Endothelial cell of umbilical vein (primary cell): ENCODE data around the gene KCNIP3. TPM values are rescaled to one million over a fixed set of nuclear protein-coding genes. Genes with fewer than 3 reads are reported as not detected.
"Not testable (repeated sequence)": the region's sequence is repeated elsewhere in the genome, so short reads cannot be mapped to it uniquely, and the experiment has no call there.

Experiments used
- BruUV-seq: library from RNA; stranded (reverse); fragments of 400-500 nt; replicated peaks from 2 replicates; lab custom pipeline; 2021; lab: Mats Ljungman, UMichigan
- CTCF ChIA-PET: fragments of 300-600, 350-600 bp; sonication (Branson Sonifier 250); formaldehyde crosslinking; loops from one replicate; lab custom pipeline; 2021; ENCODE audit warnings: antibody characterized with exemption, inconsistent platforms; lab: Charles Lee
- POLR2A ChIA-PET: fragments of 300-600, 350-600 bp; sonication (Branson Sonifier 250); formaldehyde crosslinking; loops from one replicate; lab custom pipeline; 2021; ENCODE audit warnings: antibody characterized with exemption, inconsistent platforms; lab: Charles Lee
- DNase-seq: peaks from one replicate; pipeline ENCODE4 v3.0.0-alpha.2; 2011; ENCODE audit warnings: low read depth, low spot score
- FAIRE-seq: peaks from 2 replicates; lab custom pipeline; 2011; peaks lifted over from hg19 to GRCh38; lab: Jason Lieb, UNC
- H2AFZ ChIP-seq: 2 replicates; pipeline ENCODE4 v1.6.0; 2012; ENCODE audit warnings: low read depth, low read length, control low read depth, inconsistent platforms
- H3K27ac ChIP-seq: 2 replicates; pipeline ENCODE4 v1.5.1; 2011; ENCODE audit warnings: low read depth, mild to moderate bottlenecking, control low read depth, low read length, moderate library complexity; ENCODE audit not compliant: insufficient read depth
- H3K27me3 ChIP-seq, 2 experiments: 2 replicates each; pipeline versions ENCODE4 v1.6.0 to v1.6.1; 2011; ENCODE audit warnings: low read length in 2 of 2, mixed read lengths in 1 of 2; ENCODE audit not compliant: control insufficient read depth in 2 of 2, insufficient read depth in 2 of 2
- H3K36me3 ChIP-seq, 2 experiments: 2 replicates in 1 of 2; 3 replicates in 1 of 2; pipeline ENCODE4 v1.5.1; 2011; ENCODE audit warnings: low read length in 2 of 2, mild to moderate bottlenecking in 1 of 2, moderate library complexity in 1 of 2; ENCODE audit not compliant: control insufficient read depth in 2 of 2, insufficient read depth in 2 of 2; ENCODE audit errors: extremely low read depth in 1 of 2
- H3K4me1 ChIP-seq: 3 replicates; pipeline ENCODE4 v1.5.1; 2011; ENCODE audit warnings: mild to moderate bottlenecking, low read length; ENCODE audit not compliant: control insufficient read depth, insufficient read depth; ENCODE audit errors: extremely low read depth
- H3K4me2 ChIP-seq: 2 replicates; pipeline ENCODE4 v1.6.1; 2011; ENCODE audit warnings: low read length, control low read depth, mixed read lengths; ENCODE audit not compliant: insufficient read depth
- H3K4me3 ChIP-seq, 3 experiments: fragments of 200-600 bp in 1 of 3; sonication (generic), shearing (Covaris generic) in 1 of 3; replicated peaks in 1 of 3; 2 replicates each; pipeline ENCODE4 v1.5.1; 2011 to 2016; ENCODE audit warnings: control low read depth in 3 of 3, low read length in 3 of 3, mild to moderate bottlenecking in 2 of 3, inconsistent platforms in 1 of 3, low read depth in 1 of 3, moderate library complexity in 1 of 3; ENCODE audit not compliant: insufficient read depth in 1 of 3
- H3K79me2 ChIP-seq: 2 replicates; pipeline ENCODE4 v1.6.0; 2012; ENCODE audit warnings: low read length, inconsistent platforms; ENCODE audit not compliant: control insufficient read depth, insufficient read depth
- H3K9ac ChIP-seq: replicated peaks from 2 replicates; pipeline ENCODE3; 2011; ENCODE audit warnings: low read length, control low read depth; ENCODE audit not compliant: insufficient read depth; ENCODE audit errors: extremely low read depth
- H3K9me1 ChIP-seq: replicated peaks from 3 replicates; pipeline ENCODE4 v1.6.0; 2011; ENCODE audit warnings: mild to moderate bottlenecking, low read length; ENCODE audit not compliant: control insufficient read depth, insufficient read depth; ENCODE audit errors: extremely low read depth
- H3K9me3 ChIP-seq: replicated peaks from 2 replicates; pipeline ENCODE4 v1.5.1; 2012; ENCODE audit warnings: low read length, inconsistent platforms; ENCODE audit not compliant: control insufficient read depth, insufficient read depth
- H4K20me1 ChIP-seq: replicated peaks from 2 replicates; pipeline ENCODE3; 2011; ENCODE audit warnings: mild to moderate bottlenecking, low read length; ENCODE audit not compliant: control insufficient read depth, insufficient read depth; ENCODE audit errors: extremely low read depth
- dilution Hi-C: fragments of 300-500 bp; cut with MboI; formaldehyde crosslinking; loops from one replicate; pipeline ENCODE4 v1.15.0; 2019; ENCODE audit warnings: low sequenced_read_pairs; ENCODE audit not compliant: extremely low pct_ligation_motif_present
- intact Hi-C: fragments of 100-400 bp; cut with micrococcal nuclease; formaldehyde crosslinking; loops from one replicate; pipeline ENCODE4 v1.10.0; 2022
- polyA plus RNA-seq, 4 experiments: library from polyadenylated mRNA; depleted of rRNA in 3 of 4; stranded (reverse) in 3 of 4; unstranded in 1 of 4; fragments of >200 nt; gene quantifications; 2 replicates each; pipeline versions ENCODE4 v1.2.1 to v1.2.3, GENCODE V29; 2011 to 2012; ENCODE audit warnings: missing spikeins in 1 of 4
- total RNA-seq: library from RNA; stranded (reverse); gene quantifications from 2 replicates; pipeline ENCODE4 v1.2.3, GENCODE V29; 2021

Gene KCNIP3
- total and polyA plus RNA-seq, 2 donors (not counting 3 experiments of a cell fraction or from before 2014, with no cell fraction given) = 0.12 to 0.62 TPM

GRCh38 chr2:95434507-95435076, 137.4 kb downstream of the KCNIP3 start:
- DNase-seq, H3K9me1 ChIP-seq, BruUV-seq, CTCF ChIA-PET, dilution Hi-C loops, POLR2A ChIA-PET, H4K20me1 ChIP-seq, intact Hi-C loops, H3K79me2 ChIP-seq, H3K36me3 ChIP-seq, H3K27ac ChIP-seq, H2AFZ ChIP-seq, H3K4me3 ChIP-seq, FAIRE-seq, H3K9ac ChIP-seq, H3K27me3 ChIP-seq, H3K4me2 ChIP-seq, H3K4me1 ChIP-seq, H3K9me3 ChIP-seq: not testable (repeated sequence)

DNA sequence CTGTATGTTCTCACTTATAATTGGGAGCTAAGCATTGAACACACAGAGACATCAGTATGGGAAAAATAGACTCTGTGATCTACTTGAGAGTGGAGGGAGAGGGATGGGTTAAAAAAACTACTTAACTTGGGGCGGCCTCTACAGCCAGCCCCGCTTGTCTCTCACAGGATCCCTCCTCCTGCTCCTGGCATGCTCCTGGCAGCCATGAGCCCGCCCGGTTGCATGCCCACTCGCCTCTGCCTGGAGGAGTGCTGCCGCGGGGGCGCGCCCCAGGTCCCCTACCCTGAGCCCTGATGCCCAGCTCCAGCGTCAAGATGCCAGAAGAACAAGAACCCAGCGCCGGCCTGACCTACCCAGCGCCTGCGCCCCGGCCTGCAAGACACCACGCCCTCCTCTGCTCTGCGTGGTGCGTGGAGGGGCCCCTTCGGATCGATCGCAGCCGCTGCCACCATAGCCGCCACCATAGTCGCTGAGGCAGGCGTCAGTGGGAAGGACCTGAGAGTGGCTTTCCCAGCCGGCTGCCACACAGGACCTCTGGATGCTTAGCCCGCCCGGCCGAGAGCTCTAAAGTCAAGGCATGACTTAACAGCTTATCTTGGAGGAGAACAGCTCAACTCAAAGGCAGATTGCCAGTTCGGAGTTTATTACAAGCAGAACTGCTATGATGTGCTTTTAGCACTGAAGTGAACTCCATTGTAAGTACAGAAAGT, 138.2 kb downstream of the KCNIP3 start:
- dilution Hi-C loops = not testable (repeated sequence)

More for the DNA sequence above, 138.2 kb downstream of the KCNIP3 start:
- H3K27me3 ChIP-seq, FAIRE-seq, intact Hi-C loops, DNase-seq, H3K27ac ChIP-seq, H3K79me2 ChIP-seq, H3K36me3 ChIP-seq, H3K4me3 ChIP-seq, H3K9me3 ChIP-seq, H4K20me1 ChIP-seq, H3K9ac ChIP-seq, POLR2A ChIA-PET, H3K4me1 ChIP-seq, H3K9me1 ChIP-seq, H3K4me2 ChIP-seq, H2AFZ ChIP-seq, CTCF ChIA-PET, BruUV-seq: not testable (repeated sequence)

Other genes with a start within 250 kb of the KCNIP3 start
- 59.7 and 62.8 TPM in 2 replicates for gene MRPS5, start 175.5 kb upstream of the KCNIP3 start, total RNA-seq
- gene MRPS5, start 175.5 kb upstream of the KCNIP3 start, polyA plus RNA-seq = 45.7 and 50.5 TPM in 2 replicates
- 9.7 and 11.6 TPM in 2 replicates for gene ZNF514, start 137.5 kb upstream of the KCNIP3 start, total RNA-seq
- 2.9 and 3.9 TPM in 2 replicates for gene ZNF514, start 137.5 kb upstream of the KCNIP3 start, polyA plus RNA-seq
- gene ZNF2, start 131.5 kb upstream of the KCNIP3 start, total RNA-seq = 4.2 and 4.4 TPM in 2 replicates
- 2.1 and 2.2 TPM in 2 replicates for gene ZNF2, start 131.5 kb upstream of the KCNIP3 start, polyA plus RNA-seq
- gene ZNF892, start 89.8 kb upstream of the KCNIP3 start, total RNA-seq = 3.7 and 3.8 TPM in 2 replicates
- gene ZNF892, start 89.8 kb upstream of the KCNIP3 start, polyA plus RNA-seq = 0.64 and 0.65 TPM in 2 replicates
- gene PROM2, start 22.9 kb upstream of the KCNIP3 start, total RNA-seq = 0.44 and 0.60 TPM in 2 replicates
- gene PROM2, start 22.9 kb upstream of the KCNIP3 start, polyA plus RNA-seq = 0.10 and 0.39 TPM in 2 replicates
- 27.5 and 33.1 TPM in 2 replicates for gene FAHD2A, start 105.4 kb downstream of the KCNIP3 start, total RNA-seq
- 32.9 and 37.0 TPM in 2 replicates for gene FAHD2A, start 105.4 kb downstream of the KCNIP3 start, polyA plus RNA-seq
- not detected in 2 replicates for gene TRIM43B, start 187.4 kb downstream of the KCNIP3 start, total RNA-seq
- not detected in 2 replicates for gene TRIM43B, start 187.4 kb downstream of the KCNIP3 start, polyA plus RNA-seq